Measurements from ENCODE around the gene GRIK1. TPM values are rescaled to one million over a fixed set of nuclear protein-coding genes. Genes with fewer than 3 reads are reported as not detected.

GRIK1 gene
- polyA plus RNA-seq, 6 donors from 2014 or later, result not detected

DNA sequence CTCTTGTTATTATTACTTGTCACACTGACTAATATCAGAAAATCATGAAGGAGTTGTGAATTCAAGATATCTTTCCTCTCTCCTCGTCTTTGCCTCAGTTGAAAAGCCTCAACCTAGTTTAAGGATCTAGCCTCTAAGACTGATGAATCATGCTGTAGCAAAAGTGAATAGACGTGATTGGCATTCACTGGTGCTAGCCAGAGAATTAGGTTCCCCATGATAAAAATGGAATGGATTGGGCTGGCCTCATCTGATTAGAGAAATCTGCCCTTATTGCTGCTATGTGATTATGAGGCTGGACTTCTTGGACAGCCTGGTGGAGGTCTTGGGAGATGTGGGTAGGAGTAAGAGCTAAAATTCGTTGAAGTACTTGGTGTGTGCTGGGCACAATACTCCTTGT is 432.8 kb downstream of the GRIK1 start:
- Mint-ChIP-seq H3K36me3 (peaks cover 2 to 10% of the 10 kb centered on the region in 2 donors), H3K4me3 (no peak overlapping the region), H3K4me1 (no peaks in the 10 kb centered on the region), H3K9me3 (peaks cover 0 to 2% (median under 1%) of the 10 kb centered on the region in 7 donors), H3K27ac (no peak overlapping the region), H3K27me3 (no peaks in the 10 kb centered on the region)
- no peak for ATAC-seq (ENCODE audit: low read depth in 2 of 2)
- DNase-seq, result no peak

DNA sequence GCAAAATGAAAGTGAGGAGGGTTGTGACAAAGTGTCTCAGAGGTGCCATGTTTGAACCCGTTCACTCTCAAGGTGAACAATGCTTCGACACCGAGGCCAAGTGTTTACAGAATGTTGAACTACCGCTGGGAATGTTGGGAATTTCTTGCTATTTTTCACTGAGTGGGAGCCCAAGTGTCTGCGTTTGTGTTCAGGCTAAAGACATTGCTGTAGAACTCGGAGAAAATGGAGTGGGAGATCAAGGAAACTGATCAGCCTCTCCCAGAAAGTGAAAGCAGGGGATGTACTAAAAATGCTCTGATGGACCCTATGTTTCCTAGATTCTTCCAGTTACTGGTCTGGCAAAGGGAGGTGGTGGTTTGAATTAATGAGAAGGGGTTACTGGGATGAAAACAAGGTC is 433.6 kb downstream of the GRIK1 start:
- Mint-ChIP-seq H3K27me3 (no peaks in the 10 kb centered on the region), H3K9me3 (peaks cover 0 to 2% (median 0%) of the 10 kb centered on the region in 7 donors), H3K27ac (peak overlapping the region in 1 of 6 donors; percentile 27), H3K4me1 (no peaks in the 10 kb centered on the region), H3K4me3 (no peak overlapping the region), H3K36me3 (peaks cover 4 to 7% of the 10 kb centered on the region in 2 donors)
- no peak for DNase-seq
- ATAC-seq (ENCODE audit: low read depth in 2 of 2), result no peak

DNA sequence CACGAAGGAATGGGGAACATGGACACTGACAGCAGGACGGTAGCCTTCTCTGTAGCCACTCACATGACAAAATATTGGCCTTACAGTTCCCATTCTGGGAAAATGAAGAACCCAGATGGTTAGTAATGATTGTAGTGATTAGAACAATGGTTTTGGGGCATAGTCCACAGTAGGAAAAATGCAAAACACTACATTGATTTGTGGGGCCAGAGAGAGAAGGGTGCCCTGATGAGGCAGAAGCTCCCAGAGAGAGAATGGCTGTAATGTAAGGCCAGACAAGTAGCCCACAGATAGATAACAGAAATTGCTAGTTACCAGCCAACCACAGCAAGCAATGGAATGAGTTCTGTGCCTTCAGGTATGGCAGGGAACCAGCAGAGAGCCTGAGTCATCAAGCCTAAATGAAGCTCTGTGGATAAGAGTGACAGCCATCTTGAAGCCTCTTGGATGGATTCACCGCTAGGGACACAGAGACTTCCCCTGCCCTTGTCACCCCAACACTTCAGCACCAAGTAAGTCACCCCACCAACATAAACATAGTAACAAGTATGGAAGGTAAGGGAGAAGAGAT is 435.0 kb downstream of the GRIK1 start:
- Mint-ChIP-seq H3K27ac (no peak overlapping the region), H3K36me3 (peaks cover 4 to 7% of the 10 kb centered on the region in 2 donors), H3K4me3 (no peak overlapping the region), H3K27me3 (no peaks in the 10 kb centered on the region), H3K4me1 (no peaks in the 10 kb centered on the region), H3K9me3 (peaks cover 0 to 1% (median 0%) of the 10 kb centered on the region in 7 donors)
- DNase-seq, result no peak
- no peak for ATAC-seq (ENCODE audit: low read depth in 2 of 2)

DNA sequence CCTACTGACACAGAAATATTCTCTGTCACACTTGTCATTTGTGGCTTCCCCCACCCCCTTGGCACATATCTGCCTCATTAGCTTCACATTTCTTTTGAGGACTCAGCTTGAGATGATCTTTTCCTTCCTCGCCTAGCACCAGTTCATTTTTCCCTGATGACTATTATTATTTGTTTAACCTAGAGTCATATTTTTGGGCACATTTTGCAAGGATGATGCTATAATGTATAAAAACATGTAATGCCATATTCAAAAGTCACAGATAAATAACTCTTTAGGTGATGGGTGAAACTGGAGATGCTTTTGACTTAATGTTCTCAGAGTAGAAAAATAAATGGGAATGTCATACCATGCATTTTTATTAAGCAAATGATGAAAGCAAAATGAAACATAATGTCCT is 438.3 kb downstream of the GRIK1 start:
- Mint-ChIP-seq H3K27ac (no peak overlapping the region), H3K4me1 (peaks cover 0 to 4% (median 0%) of the 10 kb centered on the region in 3 donors), H3K9me3 (peaks cover 0 to 8% (median 4%) of the 10 kb centered on the region in 7 donors), H3K4me3 (no peak overlapping the region), H3K36me3 (peaks cover 16 to 28% of the 10 kb centered on the region in 2 donors), H3K27me3 (no peaks in the 10 kb centered on the region)
- ATAC-seq (ENCODE audit: low read depth in 2 of 2) (no peak), DNase-seq (no peak)

DNA sequence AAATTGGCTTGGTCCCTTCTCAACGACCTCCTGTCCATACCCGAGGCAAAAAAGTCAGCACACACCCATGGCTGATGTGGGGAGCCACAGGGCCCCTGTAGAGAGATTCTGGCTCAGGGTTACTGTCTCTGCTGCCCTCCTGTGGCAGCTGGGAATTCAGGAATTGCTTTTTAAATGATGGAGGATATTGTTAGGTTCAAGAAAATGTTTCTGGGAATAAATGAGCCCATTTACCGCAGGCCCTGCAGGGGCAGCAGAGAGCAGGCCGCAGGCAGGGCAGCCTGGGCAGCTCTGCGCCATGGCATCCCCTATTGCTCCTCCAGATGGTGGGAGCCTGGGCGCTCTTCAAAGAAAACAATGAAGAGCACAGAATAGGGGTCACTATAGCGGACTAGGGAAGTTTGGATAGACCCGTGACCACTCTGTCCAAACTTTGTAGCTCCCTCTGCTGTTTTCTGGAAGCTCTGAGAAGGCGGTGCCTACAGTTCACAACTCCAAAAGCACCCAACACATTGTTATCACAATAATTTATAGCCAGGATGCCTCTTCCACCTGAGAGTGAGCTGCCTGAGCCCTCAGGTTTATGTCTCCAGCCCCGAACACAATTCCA is 440.0 kb downstream of the GRIK1 start:
- no peak for DNase-seq
- no peak overlapping the region for H3K4me3 Mint-ChIP-seq
- H3K36me3 Mint-ChIP-seq, result peaks cover 16 to 28% of the 10 kb centered on the region in 2 donors
- no peak overlapping the region for H3K27ac Mint-ChIP-seq
- H3K9me3 Mint-ChIP-seq, result peaks cover 0 to 8% (median 4%) of the 10 kb centered on the region in 7 donors
- H3K27me3 Mint-ChIP-seq, result no peaks in the 10 kb centered on the region
- no peak for ATAC-seq (ENCODE audit: low read depth in 2 of 2)
- peaks cover 0 to 4% (median 0%) of the 10 kb centered on the region in 3 donors for H3K4me1 Mint-ChIP-seq

DNA sequence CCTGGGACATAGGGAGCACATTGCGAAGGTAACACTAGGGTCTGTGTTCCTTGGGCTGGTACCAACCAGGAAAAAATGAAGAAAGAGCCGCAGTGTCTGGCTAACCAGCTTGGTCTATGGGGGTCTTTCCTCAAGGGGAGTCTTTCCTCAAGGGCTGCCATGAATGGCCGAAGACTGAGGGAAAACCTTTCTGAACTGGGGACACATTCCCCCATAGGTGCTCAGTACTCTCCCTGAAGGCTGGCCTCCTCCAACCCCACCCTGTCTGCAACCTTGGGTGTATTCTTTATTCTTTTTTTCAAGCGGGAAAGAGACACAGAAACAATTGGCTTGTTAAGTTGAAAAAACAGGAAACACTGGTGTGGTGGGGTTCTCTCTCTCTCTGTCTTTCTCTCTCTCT is 440.6 kb downstream of the GRIK1 start:
- Mint-ChIP-seq H3K4me1 (peaks cover 0 to 4% (median 0%) of the 10 kb centered on the region in 3 donors), H3K27me3 (no peaks in the 10 kb centered on the region), H3K36me3 (peaks cover 16 to 28% of the 10 kb centered on the region in 2 donors), H3K4me3 (no peak overlapping the region), H3K9me3 (peaks cover 0 to 8% (median 4%) of the 10 kb centered on the region in 7 donors), H3K27ac (peak overlapping the region in 1 of 6 donors; percentile 31)
- ATAC-seq (ENCODE audit: low read depth in 2 of 2) (no peak), DNase-seq (no peak)

DNA sequence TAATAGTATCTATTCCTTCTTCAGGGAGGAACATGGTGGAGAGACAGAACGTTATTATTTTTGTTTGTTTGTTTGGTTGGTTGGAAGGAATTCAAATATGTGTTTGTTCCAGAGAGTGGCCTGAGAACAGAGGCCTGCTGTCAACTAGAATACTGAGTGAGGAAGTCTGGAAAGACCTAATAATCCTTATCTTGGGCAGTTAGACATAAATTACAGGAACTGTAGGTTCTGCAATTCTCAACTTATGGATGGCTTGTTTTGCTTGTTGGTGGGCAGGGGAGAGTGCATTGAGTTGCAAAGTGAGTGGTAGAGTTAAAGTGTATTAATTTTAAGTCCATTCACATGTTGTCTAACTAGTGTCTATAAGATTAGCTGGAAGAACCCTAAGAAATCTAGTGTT is 443.5 kb downstream of the GRIK1 start:
- Mint-ChIP-seq H3K27me3 (no peaks in the 10 kb centered on the region), H3K27ac (peak overlapping the region in 1 of 6 donors; percentile 44), H3K36me3 (peaks cover 21 to 28% of the 10 kb centered on the region in 2 donors), H3K9me3 (peaks cover 0 to 8% (median 4%) of the 10 kb centered on the region in 7 donors), H3K4me3 (no peak overlapping the region), H3K4me1 (peaks cover 0 to 4% (median 0%) of the 10 kb centered on the region in 3 donors)
- ATAC-seq (ENCODE audit: low read depth in 2 of 2), result no peak
- DNase-seq, result no peak

DNA sequence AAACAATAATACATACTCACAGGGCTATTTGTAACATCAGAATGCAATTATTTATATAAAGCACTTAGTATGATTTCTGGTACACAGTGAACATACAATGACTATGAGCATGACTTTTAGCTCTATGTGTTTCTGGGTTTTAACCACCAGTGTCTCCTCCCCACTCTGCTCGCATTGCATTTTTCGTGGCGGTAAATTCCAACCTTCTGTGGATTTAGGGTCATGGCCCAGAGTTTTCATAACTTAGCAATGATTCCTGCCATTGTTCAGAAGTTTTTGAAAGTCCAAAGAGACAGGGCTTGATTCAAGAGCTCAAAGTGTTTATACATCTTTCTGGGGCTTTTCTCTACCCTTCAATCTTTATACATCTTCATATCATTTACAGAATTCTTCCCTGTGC is 449.8 kb downstream of the GRIK1 start:
- Mint-ChIP-seq H3K4me1 (no peaks in the 10 kb centered on the region), H3K36me3 (peaks cover 8 to 16% of the 10 kb centered on the region in 2 donors), H3K9me3 (peaks cover 0 to 5% (median 0%) of the 10 kb centered on the region in 7 donors), H3K4me3 (no peak overlapping the region), H3K27me3 (no peaks in the 10 kb centered on the region), H3K27ac (no peak overlapping the region)
- ATAC-seq (ENCODE audit: low read depth in 2 of 2) (no peak), DNase-seq (no peak)

DNA sequence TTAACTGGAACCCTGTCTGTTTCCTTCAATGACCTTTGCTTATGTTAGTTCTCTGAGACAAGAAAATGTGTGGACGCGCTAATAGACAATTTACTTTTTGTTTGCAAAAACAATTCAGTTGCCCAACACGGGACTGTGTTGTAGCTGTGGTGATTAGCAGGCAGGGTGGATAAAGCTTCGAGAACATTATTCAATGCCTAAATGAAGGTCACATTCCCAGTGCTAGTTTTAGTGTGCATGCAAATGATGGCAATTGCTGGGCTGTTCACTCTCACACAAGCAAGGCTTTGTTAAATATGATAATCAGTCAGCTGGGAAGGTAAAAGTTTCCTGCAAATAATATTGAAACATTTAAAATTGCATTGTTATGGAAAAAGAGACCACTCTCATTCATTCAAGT is 452.6 kb downstream of the GRIK1 start:
- no peak for ATAC-seq (ENCODE audit: low read depth in 2 of 2)
- H3K27ac Mint-ChIP-seq, result no peak overlapping the region

More for the DNA sequence above, 452.6 kb downstream of the GRIK1 start:
- no peak for DNase-seq
- no peak overlapping the region for H3K4me3 Mint-ChIP-seq
- peaks cover 13 to 17% of the 10 kb centered on the region in 2 donors for H3K36me3 Mint-ChIP-seq
- H3K4me1 Mint-ChIP-seq, result no peaks in the 10 kb centered on the region
- H3K9me3 Mint-ChIP-seq, result peaks cover 0 to 5% (median 3%) of the 10 kb centered on the region in 7 donors
- H3K27me3 Mint-ChIP-seq, result no peaks in the 10 kb centered on the region

Other genes with a start within 250 kb of the GRIK1 start
- gene CLDN17, start 226.8 kb upstream of the GRIK1 start, polyA plus RNA-seq (ENCODE audit: low read depth in 6 of 6), result not detected

Data from naive B cell (primary cell).